HL-60 (cell line): ENCODE data around the gene RBM15.

Experiments
- POLR2AphosphoS5 ChIP-seq: IDR thresholded peaks from 2 replicates; pipeline ENCODE4 v1.6.1; 2012; ENCODE audit warnings: low read depth
- TF ChIP-seq, protein P1 (sequence below): IDR thresholded peaks from one replicate; pipeline ENCODE4 v1.5.1; 2011; ENCODE audit warnings: low read length, control low read depth, inconsistent platforms; ENCODE audit not compliant: insufficient read depth
- TF ChIP-seq, protein P2 (sequence below): IDR thresholded peaks from 2 replicates; pipeline ENCODE4 v1.6.1; 2012; ENCODE audit warnings: low read depth; ENCODE audit not compliant: insufficient replicate concordance

DNA sequence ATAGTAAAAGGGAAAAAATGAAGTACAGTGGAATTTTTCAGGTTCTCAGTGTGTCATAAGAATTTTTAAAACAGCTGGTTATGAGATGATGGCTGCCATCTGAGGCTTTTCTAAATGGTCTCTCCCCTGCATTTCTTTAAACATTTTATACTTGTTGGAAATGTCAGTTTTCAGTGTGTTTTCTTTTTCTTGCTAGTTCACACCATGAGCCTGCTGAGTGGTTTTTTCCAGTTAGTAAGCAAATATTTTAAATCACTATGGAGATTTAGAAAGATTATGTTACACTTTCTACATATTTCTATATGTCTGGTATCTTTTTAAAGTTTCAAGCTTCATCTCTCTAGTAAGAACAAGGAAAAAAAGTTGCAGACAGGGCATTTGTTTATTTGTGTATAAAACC, 9.6 kb downstream of the RBM15 start:
- no peak for TF ChIP-seq POLR2AphosphoS5
- TF ChIP-seq, protein P1, sequence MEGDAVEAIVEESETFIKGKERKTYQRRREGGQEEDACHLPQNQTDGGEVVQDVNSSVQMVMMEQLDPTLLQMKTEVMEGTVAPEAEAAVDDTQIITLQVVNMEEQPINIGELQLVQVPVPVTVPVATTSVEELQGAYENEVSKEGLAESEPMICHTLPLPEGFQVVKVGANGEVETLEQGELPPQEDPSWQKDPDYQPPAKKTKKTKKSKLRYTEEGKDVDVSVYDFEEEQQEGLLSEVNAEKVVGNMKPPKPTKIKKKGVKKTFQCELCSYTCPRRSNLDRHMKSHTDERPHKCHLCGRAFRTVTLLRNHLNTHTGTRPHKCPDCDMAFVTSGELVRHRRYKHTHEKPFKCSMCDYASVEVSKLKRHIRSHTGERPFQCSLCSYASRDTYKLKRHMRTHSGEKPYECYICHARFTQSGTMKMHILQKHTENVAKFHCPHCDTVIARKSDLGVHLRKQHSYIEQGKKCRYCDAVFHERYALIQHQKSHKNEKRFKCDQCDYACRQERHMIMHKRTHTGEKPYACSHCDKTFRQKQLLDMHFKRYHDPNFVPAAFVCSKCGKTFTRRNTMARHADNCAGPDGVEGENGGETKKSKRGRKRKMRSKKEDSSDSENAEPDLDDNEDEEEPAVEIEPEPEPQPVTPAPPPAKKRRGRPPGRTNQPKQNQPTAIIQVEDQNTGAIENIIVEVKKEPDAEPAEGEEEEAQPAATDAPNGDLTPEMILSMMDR: no peak
- TF ChIP-seq, protein P2, sequence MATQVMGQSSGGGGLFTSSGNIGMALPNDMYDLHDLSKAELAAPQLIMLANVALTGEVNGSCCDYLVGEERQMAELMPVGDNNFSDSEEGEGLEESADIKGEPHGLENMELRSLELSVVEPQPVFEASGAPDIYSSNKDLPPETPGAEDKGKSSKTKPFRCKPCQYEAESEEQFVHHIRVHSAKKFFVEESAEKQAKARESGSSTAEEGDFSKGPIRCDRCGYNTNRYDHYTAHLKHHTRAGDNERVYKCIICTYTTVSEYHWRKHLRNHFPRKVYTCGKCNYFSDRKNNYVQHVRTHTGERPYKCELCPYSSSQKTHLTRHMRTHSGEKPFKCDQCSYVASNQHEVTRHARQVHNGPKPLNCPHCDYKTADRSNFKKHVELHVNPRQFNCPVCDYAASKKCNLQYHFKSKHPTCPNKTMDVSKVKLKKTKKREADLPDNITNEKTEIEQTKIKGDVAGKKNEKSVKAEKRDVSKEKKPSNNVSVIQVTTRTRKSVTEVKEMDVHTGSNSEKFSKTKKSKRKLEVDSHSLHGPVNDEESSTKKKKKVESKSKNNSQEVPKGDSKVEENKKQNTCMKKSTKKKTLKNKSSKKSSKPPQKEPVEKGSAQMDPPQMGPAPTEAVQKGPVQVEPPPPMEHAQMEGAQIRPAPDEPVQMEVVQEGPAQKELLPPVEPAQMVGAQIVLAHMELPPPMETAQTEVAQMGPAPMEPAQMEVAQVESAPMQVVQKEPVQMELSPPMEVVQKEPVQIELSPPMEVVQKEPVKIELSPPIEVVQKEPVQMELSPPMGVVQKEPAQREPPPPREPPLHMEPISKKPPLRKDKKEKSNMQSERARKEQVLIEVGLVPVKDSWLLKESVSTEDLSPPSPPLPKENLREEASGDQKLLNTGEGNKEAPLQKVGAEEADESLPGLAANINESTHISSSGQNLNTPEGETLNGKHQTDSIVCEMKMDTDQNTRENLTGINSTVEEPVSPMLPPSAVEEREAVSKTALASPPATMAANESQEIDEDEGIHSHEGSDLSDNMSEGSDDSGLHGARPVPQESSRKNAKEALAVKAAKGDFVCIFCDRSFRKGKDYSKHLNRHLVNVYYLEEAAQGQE: no peak
